T-helper 17 cell (primary cell): Measurements from ENCODE around the gene GAB1. TPM values are rescaled to one million over a fixed set of nuclear protein-coding genes. Genes with fewer than 3 reads are reported as not detected.
A peak's percentile ranks its signal among the peaks of the same experiment; 100 is the strongest.

ENCODE experiments used
- ATAC-seq: fragments of 150-1000 bp; cut with Tn5 transposase; 2 replicates; pipeline ENCODE4 v1.10.0; 2021; ENCODE audit warnings: mild to moderate bottlenecking, moderate library complexity
- DNase-seq, 3 donors: peaks; one replicate each; pipeline versions ENCODE4 v3.0.0 to v3.0.0-alpha.2; 2020 to 2021
- H3K9me3 ChIP-seq: one replicate; pipeline ENCODE4 v1.7.0; 2013; ENCODE audit warnings: low read length, mild to moderate bottlenecking; ENCODE audit not compliant: control insufficient read depth, poor library complexity, severe bottlenecking
- H3K27ac Mint-ChIP-seq: one replicate; pipeline ENCODE4 v1.8.0; 2022; ENCODE audit warnings: mild to moderate bottlenecking, moderate library complexity, mixed read lengths
- H3K27me3 Mint-ChIP-seq: one replicate; pipeline ENCODE4 v1.8.0; 2022; ENCODE audit warnings: mixed read lengths
- H3K36me3 Mint-ChIP-seq: one replicate; pipeline ENCODE4 v1.8.0; 2022; ENCODE audit warnings: low read depth, mixed read lengths
- H3K4me1 Mint-ChIP-seq: one replicate; pipeline ENCODE4 v1.8.0; 2022; ENCODE audit warnings: mild to moderate bottlenecking, mixed read lengths
- H3K4me3 Mint-ChIP-seq: one replicate; pipeline ENCODE4 v1.8.0; 2022; ENCODE audit warnings: mild to moderate bottlenecking, moderate library complexity, mixed read lengths
- total RNA-seq, 4 donors: library from RNA in 2 of 4; stranded (reverse) in 2 of 4; gene quantifications; one replicate each; pipeline ENCODE4 v1.2.3 and lab custom pipeline; 2022 to 2026

GAB1 gene
- total RNA-seq = 1 to 10 TPM; 2.0 to 3.5 TPM
- total RNA-seq (lab: John Stamatoyannopoulos, UW) = 0.08 to 0.12 reads per million in 2 donors

DNA sequence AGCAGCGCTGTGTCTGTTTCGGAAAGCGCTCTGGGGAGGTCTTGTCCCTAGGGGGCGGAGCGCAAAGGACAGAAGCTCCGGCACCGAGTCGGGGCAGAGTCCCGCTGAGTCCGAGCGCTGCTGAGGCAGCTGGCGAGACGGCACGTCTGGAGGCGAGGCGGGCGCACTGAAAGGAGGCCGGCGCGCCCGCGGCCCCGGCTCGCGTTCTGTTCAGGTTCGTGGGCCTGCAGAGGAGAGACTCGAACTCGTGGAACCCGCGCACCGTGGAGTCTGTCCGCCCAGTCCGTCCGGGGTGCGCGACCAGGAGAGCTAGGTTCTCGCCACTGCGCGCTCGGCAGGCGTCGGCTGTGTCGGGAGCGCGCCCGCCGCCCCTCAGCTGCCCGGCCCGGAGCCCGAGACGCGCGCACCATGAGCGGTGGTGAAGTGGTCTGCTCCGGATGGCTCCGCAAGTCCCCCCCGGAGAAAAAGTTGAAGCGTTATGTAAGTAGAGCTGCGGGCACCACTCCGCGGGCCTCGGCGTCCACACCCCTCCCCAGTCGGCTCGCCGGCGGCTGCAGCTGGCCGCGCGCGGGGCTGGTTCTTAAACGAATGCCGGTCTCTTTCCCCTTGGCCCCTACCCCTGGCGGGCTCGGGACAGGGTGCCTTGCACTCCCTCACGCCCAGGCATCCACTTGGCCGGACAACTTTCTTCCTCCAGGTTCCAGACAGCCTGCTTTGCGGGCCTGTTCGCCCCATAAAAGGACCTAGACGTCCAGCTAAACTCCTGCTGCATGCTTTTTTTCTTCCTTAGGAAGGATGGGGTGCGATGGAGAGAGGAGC is at the start of gene GAB1:
Gene GAB1 (plus strand): TSS at position 96 of the 819 bp plus-strand sequence. CDS start 313 bp downstream, at position 409.
- no peak for DNase-seq
- ATAC-seq = peak; percentile 64
- H3K4me3 Mint-ChIP-seq = peak within 1 kb of the TSS; percentile 91
- peaks cover 4% of the 10 kb centered on the region for H3K4me1 Mint-ChIP-seq
- H3K36me3 Mint-ChIP-seq = peaks cover 8% of the 10 kb centered on the region
- peaks cover 50% of the 10 kb centered on the region for H3K27me3 Mint-ChIP-seq
- no peaks in the 10 kb centered on the region for H3K9me3 ChIP-seq
- H3K27ac Mint-ChIP-seq = no peak within 1 kb of the TSS

DNA sequence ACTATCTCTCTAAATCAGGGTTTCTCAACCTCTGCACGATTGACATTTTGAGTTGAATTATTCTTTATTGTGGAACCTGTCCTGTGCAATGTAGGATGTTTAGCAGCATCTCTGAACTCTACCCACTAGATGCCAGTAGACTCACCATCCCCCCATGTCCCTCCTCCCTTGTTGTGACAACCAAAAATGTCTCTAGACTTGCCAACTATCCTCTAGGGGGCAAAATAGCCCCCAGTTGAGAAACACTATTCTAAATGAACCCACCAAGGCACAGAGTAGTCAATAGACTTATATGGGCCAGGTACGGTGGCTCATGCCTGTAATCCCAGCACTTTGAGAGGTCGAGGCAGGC is 49.1 kb upstream of the GAB1 start:
- no peaks in the 10 kb centered on the region for H3K9me3 ChIP-seq
- no peaks in the 10 kb centered on the region for H3K36me3 Mint-ChIP-seq
- no peaks in the 10 kb centered on the region for H3K4me1 Mint-ChIP-seq
- peaks cover 15% of the 10 kb centered on the region for H3K27me3 Mint-ChIP-seq
- ATAC-seq (no peak), DNase-seq (no peak)
- H3K4me3 Mint-ChIP-seq = no peak overlapping the region
- H3K27ac Mint-ChIP-seq = no peak overlapping the region

DNA sequence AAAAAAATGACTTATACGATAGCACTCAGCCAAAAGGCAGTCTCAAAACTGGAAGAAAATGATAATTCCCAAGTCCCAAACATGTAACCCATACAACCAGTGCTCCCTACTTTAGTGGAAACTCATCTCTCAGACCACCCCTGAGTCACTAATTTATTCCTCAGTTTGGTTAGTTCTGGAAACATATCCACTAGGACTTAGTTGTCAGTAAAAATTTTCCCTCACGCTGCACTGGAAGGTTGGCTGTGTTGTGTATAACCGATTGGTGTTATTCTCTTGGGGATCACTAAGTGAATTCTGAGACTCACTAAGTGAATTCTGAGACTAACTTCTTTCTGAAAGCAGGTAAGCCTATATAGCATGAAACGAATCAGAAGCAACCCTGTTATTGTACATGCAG is 48.5 kb upstream of the GAB1 start:
- H3K9me3 ChIP-seq = no peaks in the 10 kb centered on the region
- H3K36me3 Mint-ChIP-seq = no peaks in the 10 kb centered on the region
- peaks cover 13% of the 10 kb centered on the region for H3K27me3 Mint-ChIP-seq
- ATAC-seq = no peak
- no peak overlapping the region for H3K27ac Mint-ChIP-seq
- no peak overlapping the region for H3K4me3 Mint-ChIP-seq
- no peaks in the 10 kb centered on the region for H3K4me1 Mint-ChIP-seq
- no peak for DNase-seq

DNA sequence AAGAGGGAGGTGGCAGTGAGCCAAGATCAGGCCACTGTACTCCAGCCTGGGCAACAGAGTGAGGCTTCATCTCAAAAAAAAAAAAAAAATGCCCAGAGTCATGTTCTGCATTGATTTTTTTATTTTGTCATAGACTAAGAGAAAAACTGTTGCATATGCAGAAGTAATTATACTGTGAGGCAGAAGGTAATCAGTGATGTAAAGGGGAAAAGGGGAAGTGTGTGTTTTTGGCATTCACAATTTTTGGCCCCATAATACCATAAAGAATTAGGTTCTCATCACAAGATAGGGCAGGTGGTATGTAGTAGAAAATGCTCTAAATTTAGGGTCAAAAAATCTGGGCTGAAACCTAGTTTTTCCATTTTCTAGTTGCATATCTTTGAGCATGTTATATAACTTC is 47.3 kb upstream of the GAB1 start:
- Mint-ChIP-seq H3K4me3 (no peak overlapping the region), H3K27me3 (peaks cover 13% of the 10 kb centered on the region), H3K36me3 (no peaks in the 10 kb centered on the region), H3K4me1 (no peaks in the 10 kb centered on the region), H3K27ac (no peak overlapping the region)
- DNase-seq = no peak
- ATAC-seq = no peak
- H3K9me3 ChIP-seq = no peaks in the 10 kb centered on the region

DNA sequence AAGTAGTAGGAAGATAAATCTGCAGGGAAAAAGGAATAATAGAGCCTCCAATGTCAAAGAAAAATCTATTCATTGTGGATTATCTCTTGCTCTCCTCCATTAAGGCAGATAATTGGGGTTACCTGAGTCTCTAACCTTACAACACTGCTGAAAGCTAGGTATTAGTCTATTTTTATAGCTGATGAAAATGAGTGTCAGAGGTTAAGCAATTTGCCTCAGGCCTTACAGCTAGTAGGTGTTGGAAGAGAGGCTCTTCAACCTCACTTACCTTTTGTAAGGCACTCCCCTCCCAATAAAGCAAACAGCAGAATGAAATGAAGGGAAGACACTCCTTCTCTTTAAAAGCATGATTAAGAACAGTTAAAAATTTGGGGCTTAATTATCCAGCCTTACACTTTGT is 45.4 kb upstream of the GAB1 start:
- no peaks in the 10 kb centered on the region for H3K36me3 Mint-ChIP-seq
- no peak for ATAC-seq

DNA sequence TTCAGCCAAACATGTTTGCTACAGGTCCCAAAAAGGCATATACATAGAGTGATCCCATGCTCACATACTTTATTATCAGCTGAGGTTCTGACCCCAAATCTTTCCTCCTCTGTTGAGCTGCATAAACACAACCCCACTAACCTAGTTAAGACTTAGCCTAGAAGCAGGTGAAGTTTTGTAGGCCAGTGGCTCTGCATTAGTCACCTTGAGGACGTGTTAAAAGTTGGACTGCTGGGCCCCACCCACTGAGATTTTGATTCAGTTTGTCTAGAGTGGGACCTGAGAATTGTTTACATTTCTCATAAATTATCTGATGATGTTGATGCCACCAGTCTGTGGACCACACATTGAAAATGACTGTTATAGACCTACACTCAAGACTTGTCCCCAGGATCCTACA is 43.8 kb upstream of the GAB1 start:
- no peak for ATAC-seq
- DNase-seq = no peak
- Mint-ChIP-seq H3K27ac (no peak overlapping the region), H3K36me3 (no peaks in the 10 kb centered on the region), H3K27me3 (no peaks in the 10 kb centered on the region), H3K4me3 (no peak overlapping the region), H3K4me1 (no peaks in the 10 kb centered on the region)
- no peaks in the 10 kb centered on the region for H3K9me3 ChIP-seq

More for the DNA sequence above, 45.4 kb upstream of the GAB1 start:
- no peak overlapping the region for H3K4me3 Mint-ChIP-seq
- H3K27me3 Mint-ChIP-seq = peaks cover 5% of the 10 kb centered on the region
- no peaks in the 10 kb centered on the region for H3K4me1 Mint-ChIP-seq
- H3K9me3 ChIP-seq = no peaks in the 10 kb centered on the region
- no peak for DNase-seq
- H3K27ac Mint-ChIP-seq = no peak overlapping the region

DNA sequence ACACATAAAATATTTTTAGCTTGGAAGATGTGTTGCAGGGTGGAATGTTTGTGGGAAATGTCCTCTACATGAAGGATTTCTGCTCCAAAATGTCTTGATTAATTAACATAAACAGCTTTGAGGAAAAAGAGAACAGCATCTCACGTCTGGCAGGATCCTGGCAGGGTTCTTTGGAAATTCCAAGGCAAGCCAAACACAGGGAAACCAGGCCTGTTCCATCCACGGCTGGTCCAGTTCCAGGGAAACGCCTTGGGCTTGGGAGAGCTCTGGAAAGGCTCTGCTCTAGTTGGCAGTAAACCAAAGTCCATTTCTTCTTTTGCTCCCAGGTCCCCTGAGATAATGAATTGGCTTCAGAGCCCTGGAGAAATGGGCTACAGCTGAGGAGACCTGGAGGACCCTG is 42.4 kb upstream of the GAB1 start:
- ATAC-seq (no peak), DNase-seq (no peak)
- Mint-ChIP-seq H3K36me3 (no peaks in the 10 kb centered on the region), H3K4me3 (no peak overlapping the region), H3K27ac (no peak overlapping the region), H3K27me3 (peaks cover 8% of the 10 kb centered on the region), H3K4me1 (no peaks in the 10 kb centered on the region)
- H3K9me3 ChIP-seq = no peaks in the 10 kb centered on the region

DNA sequence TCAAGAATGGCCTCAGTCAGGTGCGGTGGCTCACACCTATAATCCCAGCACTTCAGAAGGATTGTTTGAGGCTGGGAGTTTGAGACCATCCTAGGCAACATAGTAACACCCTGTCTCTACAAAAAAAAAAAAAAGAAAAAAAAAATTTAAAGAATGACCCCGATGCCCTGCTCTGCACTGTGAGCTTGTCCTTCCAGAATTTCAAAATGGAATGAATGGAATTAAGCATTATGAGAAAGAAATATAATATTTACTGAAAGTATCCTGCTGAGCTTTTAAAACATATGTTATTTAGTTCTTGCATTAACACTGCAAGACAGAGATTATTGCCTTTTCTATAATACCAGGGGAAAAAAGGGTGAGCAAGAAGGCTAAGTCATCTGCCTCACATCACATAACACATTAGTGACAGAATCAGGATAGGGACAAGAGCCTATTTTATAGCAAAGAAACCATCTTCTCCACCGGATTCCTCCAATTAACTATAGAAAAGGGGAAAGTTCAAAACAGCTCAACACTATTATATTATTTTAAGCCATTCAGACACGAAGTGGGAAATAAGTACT is 41.9 kb upstream of the GAB1 start:
- no peaks in the 10 kb centered on the region for H3K4me1 Mint-ChIP-seq
- no peaks in the 10 kb centered on the region for H3K9me3 ChIP-seq
- H3K36me3 Mint-ChIP-seq = no peaks in the 10 kb centered on the region
- H3K27ac Mint-ChIP-seq = no peak overlapping the region
- H3K27me3 Mint-ChIP-seq = peaks cover 12% of the 10 kb centered on the region
- no peak for ATAC-seq
- no peak for DNase-seq
- no peak overlapping the region for H3K4me3 Mint-ChIP-seq

DNA sequence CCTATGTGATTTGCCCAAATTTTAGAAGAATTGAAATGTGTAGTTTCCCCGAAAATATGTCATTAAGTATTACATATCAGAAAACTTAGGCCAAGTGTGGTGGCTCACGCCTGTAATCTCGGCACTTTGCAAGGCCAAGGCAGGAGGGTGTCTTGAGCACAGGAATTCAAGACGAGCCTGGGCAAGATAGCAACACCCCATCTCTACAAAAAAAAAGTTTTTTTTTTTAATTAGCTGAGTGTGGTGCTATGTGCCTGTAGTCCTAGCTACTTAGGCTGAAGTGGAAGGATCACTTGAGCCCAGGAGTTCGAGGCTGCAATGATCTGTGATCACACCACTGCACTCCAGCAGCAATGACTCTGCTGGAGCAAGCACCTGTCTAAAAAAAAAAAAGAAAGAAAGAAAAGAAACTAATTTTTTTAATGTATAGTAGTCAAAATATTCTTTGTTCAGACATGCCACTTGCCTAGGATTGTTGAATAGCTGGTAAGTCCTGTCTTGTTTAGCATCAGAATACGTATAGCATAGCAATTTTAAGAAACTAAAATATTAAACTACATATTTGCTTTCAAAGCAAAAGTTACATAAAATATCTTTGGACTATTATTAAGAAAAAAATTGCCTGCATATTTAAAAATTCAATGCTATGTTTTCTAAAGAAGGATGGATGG is 40.1 kb upstream of the GAB1 start:
- no peaks in the 10 kb centered on the region for H3K9me3 ChIP-seq
- Mint-ChIP-seq H3K27ac (no peak overlapping the region), H3K36me3 (peaks cover 3% of the 10 kb centered on the region), H3K27me3 (peaks cover 22% of the 10 kb centered on the region), H3K4me3 (no peak overlapping the region), H3K4me1 (no peaks in the 10 kb centered on the region)
- ATAC-seq = no peak
- no peak for DNase-seq

DNA sequence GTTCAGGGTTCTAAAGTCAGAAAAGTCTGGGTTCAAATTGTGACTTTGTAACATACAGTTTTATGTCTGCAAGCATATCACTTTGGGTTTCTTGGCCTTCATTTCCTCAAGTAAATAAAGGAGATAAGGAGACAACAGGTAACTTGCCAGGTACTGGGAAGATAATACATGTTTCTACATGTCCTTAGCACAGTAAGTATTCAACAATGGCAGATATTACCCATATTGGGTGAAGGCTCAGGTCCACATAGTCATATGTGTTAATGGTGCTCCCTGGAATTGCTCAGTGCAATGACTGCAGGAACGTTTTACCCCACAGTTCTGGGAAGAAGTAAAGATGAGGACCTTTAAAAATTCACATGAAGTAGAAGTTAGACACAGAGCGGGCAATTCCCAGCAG is 35.8 kb upstream of the GAB1 start:
- ATAC-seq = no peak
- no peaks in the 10 kb centered on the region for H3K4me1 Mint-ChIP-seq
- H3K27ac Mint-ChIP-seq = no peak overlapping the region
- H3K27me3 Mint-ChIP-seq = peaks cover 22% of the 10 kb centered on the region
- H3K4me3 Mint-ChIP-seq = no peak overlapping the region
- H3K9me3 ChIP-seq = no peaks in the 10 kb centered on the region
- no peak for DNase-seq
- peaks cover 3% of the 10 kb centered on the region for H3K36me3 Mint-ChIP-seq

DNA sequence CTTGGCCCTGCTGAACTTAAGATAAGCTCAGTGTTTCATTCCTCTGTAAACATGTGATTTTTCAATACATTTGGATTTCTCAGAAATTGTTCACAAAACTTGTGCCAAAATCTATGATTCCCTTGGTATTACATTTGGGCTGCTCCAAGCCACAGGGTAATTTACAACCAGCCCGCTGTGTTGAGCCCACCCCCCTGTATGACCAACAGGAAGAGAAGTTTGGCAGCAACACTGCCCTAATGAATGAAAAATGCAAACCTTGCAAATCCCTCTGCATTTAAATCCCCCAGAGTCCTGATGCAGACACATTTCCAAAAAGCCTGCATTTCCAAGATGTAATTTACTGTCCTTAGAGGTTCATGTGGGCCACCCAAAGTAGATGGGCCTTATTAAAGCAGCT is 34.1 kb upstream of the GAB1 start:
- H3K4me3 Mint-ChIP-seq = no peak overlapping the region
- H3K9me3 ChIP-seq = no peaks in the 10 kb centered on the region
- no peaks in the 10 kb centered on the region for H3K4me1 Mint-ChIP-seq
- H3K27me3 Mint-ChIP-seq = peaks cover 22% of the 10 kb centered on the region
- no peak overlapping the region for H3K27ac Mint-ChIP-seq
- ATAC-seq = no peak
- DNase-seq = no peak
- peaks cover 3% of the 10 kb centered on the region for H3K36me3 Mint-ChIP-seq

DNA sequence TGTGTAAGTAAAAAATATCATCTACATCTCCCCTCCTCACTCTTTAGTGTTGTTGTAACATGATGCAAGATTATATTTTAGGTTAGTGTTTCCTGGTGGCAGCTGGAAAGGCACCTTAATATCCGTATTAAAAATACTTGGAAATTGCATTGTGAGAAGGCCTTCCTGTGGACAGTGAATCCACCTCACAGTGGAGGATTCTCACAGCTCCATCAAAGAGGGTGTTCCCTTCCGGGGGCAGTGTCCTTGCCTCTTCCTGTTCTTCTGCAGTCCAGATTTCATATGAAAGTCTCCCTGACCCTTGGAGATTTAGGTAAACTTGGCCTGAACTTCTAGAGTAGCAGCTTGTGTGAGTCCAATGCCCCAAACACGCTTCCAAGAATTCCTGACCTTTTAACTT is 29.9 kb upstream of the GAB1 start:
- Mint-ChIP-seq H3K4me3 (no peak overlapping the region), H3K27me3 (peaks cover 7% of the 10 kb centered on the region), H3K36me3 (no peaks in the 10 kb centered on the region), H3K27ac (no peak overlapping the region), H3K4me1 (no peaks in the 10 kb centered on the region)
- no peaks in the 10 kb centered on the region for H3K9me3 ChIP-seq
- DNase-seq (no peak), ATAC-seq (no peak)

DNA sequence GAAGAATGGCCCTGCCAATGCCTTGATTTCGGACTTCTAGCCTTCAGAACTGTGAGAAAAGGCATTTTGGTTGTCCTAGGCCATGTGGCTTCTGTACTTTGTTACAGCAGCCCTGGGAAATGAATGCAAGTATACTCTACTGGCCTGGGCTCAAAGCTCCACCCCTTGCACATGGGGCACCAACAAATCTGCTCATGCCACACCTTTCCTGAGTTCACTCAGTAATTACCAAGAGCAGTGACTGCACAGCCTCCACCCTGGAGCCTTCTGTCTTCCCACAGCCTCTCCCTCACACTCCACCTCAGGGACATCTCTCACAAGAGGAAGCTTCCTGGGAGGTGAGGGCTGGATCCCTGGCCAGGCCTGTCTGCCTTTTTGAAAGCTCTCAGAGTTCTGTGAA is 29.1 kb upstream of the GAB1 start:
- peaks cover 15% of the 10 kb centered on the region for H3K27me3 Mint-ChIP-seq
- DNase-seq (no peak), ATAC-seq (no peak)
- peaks cover 2% of the 10 kb centered on the region for H3K36me3 Mint-ChIP-seq
- H3K27ac Mint-ChIP-seq = no peak overlapping the region
- no peak overlapping the region for H3K4me3 Mint-ChIP-seq
- H3K9me3 ChIP-seq = no peaks in the 10 kb centered on the region
- no peaks in the 10 kb centered on the region for H3K4me1 Mint-ChIP-seq
